Measurements from ENCODE around the gene OR10V1.
A peak's percentile ranks its signal among the peaks of the same experiment; 100 is the strongest.

Gene OR10V1

GRCh38 chr11:59668188-59668949 is 45.3 kb downstream of the OR10V1 start:
- DNase-seq (ENCODE audit: low spot score) = peak; percentile 92

- no peak for DNase-seq (ENCODE audit: low spot score)
These were observed 45.8 kb downstream of the OR10V1 start for GRCh38 chr11:59667812-59668187.

- DNase-seq (ENCODE audit: low spot score) = no peak
These were observed 46.7 kb downstream of the OR10V1 start for GRCh38 chr11:59666969-59667368.

Measured in ecto neural progenitor cell (in vitro differentiated cells).